RWPE2 (cell line): ENCODE data around the gene SAMD8.
A peak's percentile ranks its signal among the peaks of the same experiment; 100 is the strongest.

Source experiments
- ATAC-seq: fragments of 200-7000 bp; cut with Tn5 transposase; 3 replicates; pipeline ENCODE4 v1.9.1; 2021; ENCODE audit warnings: low read depth
- DNase-seq: peaks from one replicate; pipeline ENCODE4 v3.0.0-alpha.2; 2020; ENCODE audit warnings: low spot score
- H3K27ac ChIP-seq: fragments of 450-650 bp; 2 replicates; pipeline ENCODE4 v1.5.1; 2017; ENCODE audit warnings: mild to moderate bottlenecking; ENCODE audit not compliant: poor library complexity, severe bottlenecking
- H3K27me3 ChIP-seq: fragments of 250-450 bp; sonication (Bioruptor Pico); 2 replicates; pipeline ENCODE4 v1.5.1; 2021; ENCODE audit warnings: mild to moderate bottlenecking, moderate library complexity; ENCODE audit not compliant: insufficient read depth, poor library complexity, severe bottlenecking
- H3K36me3 ChIP-seq: fragments of 250-450 bp; sonication (Bioruptor Pico); 2 replicates; pipeline ENCODE4 v1.5.1; 2020; ENCODE audit warnings: low read depth, mild to moderate bottlenecking, moderate library complexity
- H3K4me1 ChIP-seq: fragments of 250-450 bp; sonication (Bioruptor Pico); 2 replicates; pipeline ENCODE4 v1.5.1; 2021; ENCODE audit warnings: mild to moderate bottlenecking, moderate library complexity; ENCODE audit not compliant: insufficient read depth, poor library complexity, severe bottlenecking
- H3K4me3 ChIP-seq: fragments of 250-450 bp; sonication (Bioruptor Pico); 2 replicates; pipeline ENCODE4 v1.5.1; 2021; ENCODE audit warnings: mild to moderate bottlenecking, moderate library complexity; ENCODE audit not compliant: severe bottlenecking
- H3K9me3 ChIP-seq: fragments of 250-450 bp; sonication (Bioruptor Pico); 2 replicates; pipeline ENCODE4 v1.5.1; 2021; ENCODE audit warnings: mild to moderate bottlenecking, moderate library complexity; ENCODE audit not compliant: severe bottlenecking
- CTCF ChIP-seq: fragments of 450-650 bp; IDR thresholded peaks from one replicate; pipeline ENCODE4 v1.5.1; 2017; ENCODE audit warnings: mild to moderate bottlenecking, moderate library complexity; ENCODE audit not compliant: poor library complexity, severe bottlenecking

SAMD8 gene

GRCh38 chr10:75143353-75143752 lies 31.9 kb downstream of the SAMD8 start:
- Histone ChIP-seq H3K27me3 (no peaks in the 10 kb centered on the region), H3K36me3 (no peaks in the 10 kb centered on the region), H3K4me3 (no peak overlapping the region), H3K27ac (peak overlapping the region; percentile 67), H3K9me3 (peaks cover 2% of the 10 kb centered on the region), H3K4me1 (peaks cover 42% of the 10 kb centered on the region)
- ATAC-seq (no peak), DNase-seq (no peak)
- no peak for TF ChIP-seq CTCF

GRCh38 chr10:75145590-75145989 lies 34.1 kb downstream of the SAMD8 start:
- H3K9me3 ChIP-seq, result no peaks in the 10 kb centered on the region
- H3K4me3 ChIP-seq, result no peak overlapping the region
- DNase-seq (no peak), ATAC-seq (no peak)
- H3K27me3 ChIP-seq, result no peaks in the 10 kb centered on the region
- no peak overlapping the region for H3K27ac ChIP-seq
- no peak for TF ChIP-seq CTCF
- H3K36me3 ChIP-seq, result peaks cover under 1% of the 10 kb centered on the region
- peaks cover 39% of the 10 kb centered on the region for H3K4me1 ChIP-seq

- Histone ChIP-seq H3K4me1 (peaks cover 38% of the 10 kb centered on the region), H3K4me3 (no peak overlapping the region), H3K9me3 (no peaks in the 10 kb centered on the region), H3K27me3 (no peaks in the 10 kb centered on the region), H3K36me3 (peaks cover 13% of the 10 kb centered on the region), H3K27ac (no peak overlapping the region)
- no peak for TF ChIP-seq CTCF
- no peak for DNase-seq
- ATAC-seq, result 0 out of 3 replicates have a peak, but pooled peaks have one; percentile 41
These were observed 35.3 kb downstream of the SAMD8 start for GRCh38 chr10:75146780-75147179.

- no peak for ATAC-seq
These were observed 39.2 kb downstream of the SAMD8 start for GRCh38 chr10:75150656-75151055.

GRCh38 chr10:75159519-75159918 lies 48.1 kb downstream of the SAMD8 start:
- DNase-seq (no peak), ATAC-seq (no peak)
- Histone ChIP-seq H3K27me3 (no peaks in the 10 kb centered on the region), H3K27ac (no peak overlapping the region), H3K4me3 (no peak overlapping the region), H3K36me3 (peaks cover 6% of the 10 kb centered on the region), H3K9me3 (no peaks in the 10 kb centered on the region), H3K4me1 (no peaks in the 10 kb centered on the region)
- TF ChIP-seq CTCF, result no peak

More at GRCh38 chr10:75150656-75151055, 39.2 kb downstream of the SAMD8 start:
- Histone ChIP-seq H3K9me3 (no peaks in the 10 kb centered on the region), H3K4me1 (peaks cover 6% of the 10 kb centered on the region), H3K27me3 (no peaks in the 10 kb centered on the region), H3K4me3 (no peak overlapping the region), H3K27ac (no peak overlapping the region), H3K36me3 (peaks cover 26% of the 10 kb centered on the region)
- DNase-seq, result no peak
- TF ChIP-seq CTCF, result no peak
